B cell (primary cell): ENCODE data around the gene LDB3.

ENCODE experiments used
- EZH2 ChIP-seq: IDR thresholded peaks from 2 replicates; pipeline ENCODE4 v1.6.1; 2012; ENCODE audit warnings: borderline replicate concordance, low read depth, mild to moderate bottlenecking, moderate library complexity, low read length; ENCODE audit not compliant: insufficient read depth, poor library complexity, severe bottlenecking
- TF ChIP-seq, protein P1 (sequence below): fragments of 200-600 bp; IDR thresholded peaks from one replicate; pipeline ENCODE4 v1.8.0; 2022; ENCODE audit warnings: antibody characterized with exemption, mild to moderate bottlenecking

DNA sequence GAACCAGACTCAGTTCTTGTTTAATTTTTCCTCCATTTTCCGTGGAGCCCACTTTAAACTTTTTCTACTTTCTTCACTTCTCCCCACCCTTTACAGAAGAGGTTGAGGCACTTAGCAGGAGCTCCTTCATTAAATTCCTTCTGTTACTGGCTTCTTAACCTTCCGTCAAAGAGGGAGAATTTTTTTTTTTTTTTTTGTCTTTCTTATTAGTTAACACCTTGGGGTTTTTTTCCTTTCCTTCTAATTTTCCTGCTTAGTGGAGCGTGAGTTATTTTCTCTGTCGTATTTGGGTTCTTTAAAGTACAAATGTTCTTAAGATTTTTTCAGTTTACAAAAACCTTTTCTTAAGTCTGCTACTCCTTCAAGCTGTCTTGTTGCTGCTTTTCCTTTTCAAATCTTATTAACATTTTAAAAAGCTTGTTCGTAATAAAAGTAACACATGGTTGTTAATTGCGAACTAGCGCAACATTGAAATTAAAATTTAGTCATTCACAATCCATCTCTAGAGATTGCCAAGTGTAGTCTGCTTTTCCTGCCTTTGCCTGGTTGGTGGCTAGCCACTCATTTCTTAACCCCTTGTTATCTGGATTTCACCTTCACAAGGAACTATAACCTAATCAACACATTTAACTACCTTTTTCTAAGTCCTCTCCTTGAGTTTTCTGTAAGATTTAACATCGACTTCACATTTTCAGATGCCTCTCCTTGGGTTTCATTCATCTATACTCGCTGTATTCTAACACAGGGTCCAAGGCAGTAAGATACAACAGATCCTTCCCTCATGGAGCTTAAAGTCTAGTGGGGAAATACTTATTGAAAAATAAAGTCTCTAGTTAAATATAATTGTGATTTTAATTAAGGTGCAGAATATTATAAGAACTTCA is 90.1 kb downstream of the LDB3 start:
- TF ChIP-seq, protein P1, sequence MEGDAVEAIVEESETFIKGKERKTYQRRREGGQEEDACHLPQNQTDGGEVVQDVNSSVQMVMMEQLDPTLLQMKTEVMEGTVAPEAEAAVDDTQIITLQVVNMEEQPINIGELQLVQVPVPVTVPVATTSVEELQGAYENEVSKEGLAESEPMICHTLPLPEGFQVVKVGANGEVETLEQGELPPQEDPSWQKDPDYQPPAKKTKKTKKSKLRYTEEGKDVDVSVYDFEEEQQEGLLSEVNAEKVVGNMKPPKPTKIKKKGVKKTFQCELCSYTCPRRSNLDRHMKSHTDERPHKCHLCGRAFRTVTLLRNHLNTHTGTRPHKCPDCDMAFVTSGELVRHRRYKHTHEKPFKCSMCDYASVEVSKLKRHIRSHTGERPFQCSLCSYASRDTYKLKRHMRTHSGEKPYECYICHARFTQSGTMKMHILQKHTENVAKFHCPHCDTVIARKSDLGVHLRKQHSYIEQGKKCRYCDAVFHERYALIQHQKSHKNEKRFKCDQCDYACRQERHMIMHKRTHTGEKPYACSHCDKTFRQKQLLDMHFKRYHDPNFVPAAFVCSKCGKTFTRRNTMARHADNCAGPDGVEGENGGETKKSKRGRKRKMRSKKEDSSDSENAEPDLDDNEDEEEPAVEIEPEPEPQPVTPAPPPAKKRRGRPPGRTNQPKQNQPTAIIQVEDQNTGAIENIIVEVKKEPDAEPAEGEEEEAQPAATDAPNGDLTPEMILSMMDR, result no peak
- TF ChIP-seq EZH2, result no peak
